Measurements from ENCODE around the gene PTPRJ.
A peak's percentile ranks its signal among the peaks of the same experiment; 100 is the strongest.

The PTPRJ gene

DNA sequence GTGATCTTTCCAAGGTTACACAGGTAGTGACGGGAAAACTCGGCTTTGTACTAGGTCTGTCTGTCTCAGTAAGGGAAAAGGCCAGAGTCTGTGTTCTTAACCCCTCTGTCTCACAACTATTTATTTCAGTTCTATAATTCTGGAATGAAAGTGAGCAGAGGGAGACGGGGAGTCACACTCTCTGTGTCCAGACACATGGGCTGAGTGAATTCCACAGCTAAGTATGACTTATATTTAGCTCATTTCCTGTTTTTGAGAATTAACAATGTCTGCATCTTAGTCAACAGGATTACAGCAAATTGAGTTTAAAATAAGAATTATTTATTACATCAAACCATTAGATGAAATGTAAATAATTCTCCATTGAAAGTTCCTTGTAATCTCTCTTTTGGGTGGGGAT, 173.8 kb downstream of the PTPRJ start:
- TF ChIP-seq CTCF (IDR thresholded peaks at IDR 0.05; ENCODE audit: control insufficient read depth, insufficient read depth, low read depth, low read length, missing control alignments) = no peak
- peak; percentile 8 for DNase-seq (ENCODE audit: low read depth)
- no peak overlapping the region for H3K4me3 ChIP-seq (ENCODE audit: control insufficient read depth, low read depth, low read length)

- H3K4me3 ChIP-seq (ENCODE audit: control insufficient read depth, low read depth, low read length) = no peak overlapping the region
- no peak for TF ChIP-seq CTCF (IDR thresholded peaks at IDR 0.05; ENCODE audit: control insufficient read depth, insufficient read depth, low read depth, low read length, missing control alignments)
- no peak for DNase-seq (ENCODE audit: low read depth)
These were observed 181.9 kb downstream of the PTPRJ start for GRCh38 chr11:48161951-48162884.

DNA sequence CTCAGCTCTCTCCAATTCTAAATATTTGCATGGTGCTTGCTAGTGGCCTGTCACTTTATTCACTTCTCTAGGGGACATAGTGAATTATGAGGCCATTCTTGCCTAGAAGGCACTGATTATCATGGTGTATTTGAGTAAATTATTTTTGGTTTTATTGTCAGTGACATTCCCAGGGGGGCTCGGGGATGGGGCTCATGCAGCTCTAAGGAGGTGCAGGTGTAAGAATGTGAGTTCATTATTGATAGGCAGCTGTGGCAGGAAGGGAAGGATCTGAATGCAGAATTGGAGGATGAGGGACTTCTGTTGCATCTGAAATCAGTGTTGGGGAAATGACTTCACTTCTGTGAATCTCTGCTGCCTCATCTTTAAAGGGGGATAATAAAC, 182.5 kb downstream of the PTPRJ start:
- no peak for DNase-seq (ENCODE audit: low read depth)
- no peak overlapping the region for H3K4me3 ChIP-seq (ENCODE audit: control insufficient read depth, low read depth, low read length)
- no peak for TF ChIP-seq CTCF (IDR thresholded peaks at IDR 0.05; ENCODE audit: control insufficient read depth, insufficient read depth, low read depth, low read length, missing control alignments)

DNA sequence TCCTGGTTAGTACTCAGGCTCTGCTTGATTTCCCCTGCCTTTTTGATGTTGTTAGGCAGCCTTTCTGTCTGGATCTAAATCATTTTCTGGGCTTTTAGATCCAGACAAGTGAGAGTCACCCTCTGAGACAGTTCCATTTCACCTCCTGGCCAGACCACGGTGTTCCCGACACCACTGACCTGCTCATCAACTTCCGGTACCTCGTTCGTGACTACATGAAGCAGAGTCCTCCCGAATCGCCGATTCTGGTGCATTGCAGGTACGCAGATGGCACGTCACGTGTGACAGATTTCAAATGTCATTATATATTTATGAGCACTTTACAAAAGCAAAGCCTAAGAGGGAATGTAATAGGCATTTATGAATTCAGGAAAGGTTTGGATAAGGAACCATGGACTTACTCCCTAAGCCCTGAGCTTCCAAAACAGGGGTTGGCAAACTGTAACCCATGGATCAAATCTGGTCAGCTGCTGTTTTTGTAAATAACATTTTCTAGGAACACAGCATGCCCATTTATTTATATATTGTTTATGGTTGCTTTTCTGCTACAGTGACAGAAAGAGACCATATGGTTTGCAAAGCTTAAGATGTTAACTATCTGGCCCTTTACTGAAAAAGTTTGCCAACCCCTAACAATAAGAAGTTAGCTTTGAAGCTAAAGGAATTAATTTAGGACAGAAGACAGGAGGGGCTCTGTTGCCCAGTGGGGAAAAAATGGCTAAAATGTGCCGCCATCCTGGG, 183.2 kb downstream of the PTPRJ start:
- DNase-seq (ENCODE audit: low read depth) = no peak
- TF ChIP-seq CTCF (IDR thresholded peaks at IDR 0.05; ENCODE audit: control insufficient read depth, insufficient read depth, low read depth, low read length, missing control alignments) = no peak
- H3K4me3 ChIP-seq (ENCODE audit: control insufficient read depth, low read depth, low read length) = no peak overlapping the region

- DNase-seq (ENCODE audit: low read depth) = no peak
- TF ChIP-seq CTCF (IDR thresholded peaks at IDR 0.05; ENCODE audit: control insufficient read depth, insufficient read depth, low read depth, low read length, missing control alignments) = no peak
- H3K4me3 ChIP-seq (ENCODE audit: control insufficient read depth, low read depth, low read length) = no peak overlapping the region
These were observed 184.5 kb downstream of the PTPRJ start for GRCh38 chr11:48164836-48165235.

DNA sequence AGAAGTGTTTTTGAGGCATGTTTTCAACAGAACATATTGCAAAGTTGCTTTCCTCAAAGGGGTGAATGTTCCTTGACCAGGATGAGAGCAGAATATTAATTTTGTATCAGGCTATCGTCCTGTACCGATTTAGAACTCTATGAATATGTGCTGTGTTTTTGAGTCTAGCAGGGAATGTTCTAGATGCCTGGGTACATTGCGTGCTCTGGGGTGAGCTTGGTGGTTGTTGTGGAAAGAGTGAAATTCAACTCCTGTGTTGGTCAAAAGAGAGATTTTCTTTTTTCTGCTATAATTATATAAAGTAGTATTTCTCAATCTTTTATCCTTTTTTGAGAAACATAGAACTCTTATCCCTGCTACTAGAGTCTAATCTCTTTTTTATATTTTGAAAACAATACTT, 185.1 kb downstream of the PTPRJ start:
- no peak overlapping the region for H3K4me3 ChIP-seq (ENCODE audit: control insufficient read depth, low read depth, low read length)
- DNase-seq (ENCODE audit: low read depth) = no peak
- TF ChIP-seq CTCF (IDR thresholded peaks at IDR 0.05; ENCODE audit: control insufficient read depth, insufficient read depth, low read depth, low read length, missing control alignments) = no peak

Measured in AG09309 (cell line).